Stomach (tissue), 9 donors: Measurements from ENCODE around the gene LRRC15. TPM values are rescaled to one million over a fixed set of nuclear protein-coding genes. Genes with fewer than 3 reads are reported as not detected.

Source experiments
- DNase-seq, 2 donors: peaks; one replicate each; pipeline versions ENCODE4 v3.0.0 to v3.0.0-alpha.2; 2013 to 2019
- H3K27ac ChIP-seq, 5 donors: fragments of 200-600 bp in 4 of 5; sonication (generic) in 4 of 5; one replicate each; pipeline ENCODE4 v1.5.1; 2013 to 2019; ENCODE audit warnings: mild to moderate bottlenecking in 1 of 5, moderate library complexity in 1 of 5
- H3K27me3 ChIP-seq, 3 donors: fragments of 200-600 bp; sonication (generic); one replicate each; pipeline ENCODE4 v1.5.1; 2017 to 2019; ENCODE audit warnings: mixed run types in 1 of 3
- H3K36me3 ChIP-seq, 4 donors: fragments of 200-600 bp; sonication (generic); 1 replicate in 3 of 4; 2 replicates in 1 of 4; pipeline ENCODE4 v1.5.1; 2016 to 2019
- H3K4me1 ChIP-seq, 4 donors: fragments of 200-600 bp; sonication (generic); one replicate each; pipeline ENCODE4 v1.5.1; 2016 to 2019
- H3K4me3 ChIP-seq, 4 donors: fragments of 200-600 bp; sonication (generic) in 3 of 4; one replicate each; pipeline ENCODE4 v1.5.1; 2016 to 2019; ENCODE audit warnings: mild to moderate bottlenecking in 1 of 4
- H3K9me3 ChIP-seq, 4 donors: fragments of 200-600 bp; sonication (generic); one replicate each; pipeline ENCODE4 v1.5.1; 2016 to 2019
- CTCF ChIP-seq, 7 experiments: fragments of 450-650 bp in 4 of 7; fragments of 200-600 bp in 3 of 7; sonication (generic) in 3 of 7; IDR thresholded peaks; one replicate each; pipeline ENCODE4 v1.5.1; 2016 to 2019; ENCODE audit warnings: antibody characterized with exemption in 7 of 7, control low read depth in 2 of 7, mild to moderate bottlenecking in 1 of 7
- EP300 ChIP-seq: sonication (generic); formaldehyde crosslinking; IDR thresholded peaks from one replicate; pipeline ENCODE4 v1.6.1; 2017; ENCODE audit warnings: antibody characterized with exemption
- POLR2A ChIP-seq, 4 donors: fragments of 450-650 bp; IDR thresholded peaks; one replicate each; pipeline ENCODE4 v1.6.1; 2016; ENCODE audit warnings: antibody characterized with exemption in 4 of 4, control low read depth in 2 of 4, mild to moderate bottlenecking in 1 of 4, moderate library complexity in 1 of 4
- POLR2AphosphoS5 ChIP-seq, 3 donors: sonication (generic); formaldehyde crosslinking; IDR thresholded peaks; one replicate each; pipeline ENCODE4 v1.6.1; 2016; ENCODE audit warnings: antibody characterized with exemption in 3 of 3
- WGBS, 5 donors: extraction: QIAGEN DNeasy Blood & Tissue Kit in 3 of 5; methylation state at CpG; one replicate each; pipeline versions ENCODE4 v1.1.5 to v1.1.7; 2013 to 2018; 5-methylcytosine and 5-hydroxymethylcytosine counted together
- intact Hi-C: fragments of 100-400 bp; cut with DNase I; formaldehyde crosslinking; loops from one replicate; pipeline ENCODE4 v1.15.1; 2023; ENCODE audit warnings: low total_unique reads
- polyA plus RNA-seq, 3 donors: library from polyadenylated mRNA; stranded (reverse); fragments of 200-250 nt; gene quantifications; one replicate each; pipeline ENCODE4 v1.2.3, GENCODE V29; 2013
- total RNA-seq, 5 donors: library from RNA; depleted of rRNA; stranded (reverse); fragments of >200 nt; gene quantifications; one replicate each; pipeline versions ENCODE4 v1.1.0 to v1.2.3, GENCODE V29; 2014 to 2016
- donor health status: healthy with polysubstance abuse.
- donor health status: Bipolar disorder and iron deficiency.
- donor health status: healthy.

The LRRC15 gene
- total and polyA plus RNA-seq, 8 donors = 0.03 to 1.7 (median 0.43) TPM; not detected in 3

- WGBS, 5 donors = 79 to 85% (median 81%) methylated on average over 26 to 27 of the region's 27 CpGs
- DNase-seq = peak in 1 of 2 donors; percentile 80
- H3K27me3 ChIP-seq = peaks cover 0 to 18% (median 5%) of the 10 kb centered on the region in 3 donors
- H3K4me1 ChIP-seq = peaks cover 0 to 19% (median 11%) of the 10 kb centered on the region in 4 donors
- H3K9me3 ChIP-seq = no peaks in the 10 kb centered on the region
- TF ChIP-seq POLR2AphosphoS5 (IDR thresholded peaks at IDR 0.05) (peak in 1 of 3 donors; percentile 10), POLR2A (IDR thresholded peaks at IDR 0.05) (no peak)
- no peak overlapping the region for H3K4me3 ChIP-seq
- intact Hi-C loops = no loop called here
- no peaks in the 10 kb centered on the region for H3K36me3 ChIP-seq
- H3K27ac ChIP-seq = no peak overlapping the region
Observed at GRCh38 chr3:194328053-194328657, 41.4 kb downstream of the LRRC15 start.

- Histone ChIP-seq H3K36me3 (no peaks in the 10 kb centered on the region), H3K27me3 (peaks cover 0 to 10% (median 0%) of the 10 kb centered on the region in 3 donors), H3K27ac (no peak overlapping the region), H3K4me3 (no peak overlapping the region), H3K4me1 (peaks cover 0 to 23% (median 17%) of the 10 kb centered on the region in 4 donors), H3K9me3 (no peaks in the 10 kb centered on the region)
- TF ChIP-seq EP300 = no peak
- TF ChIP-seq POLR2A (IDR thresholded peaks at IDR 0.05) = no peak
- no peak for TF ChIP-seq POLR2AphosphoS5 (IDR thresholded peaks at IDR 0.05)
- no peak for TF ChIP-seq CTCF (IDR thresholded peaks at IDR 0.05)
- DNase-seq = no peak
- intact Hi-C loops = no loop called here
- WGBS, 5 donors = 86 to 95% (median 93%) methylated on average over 5 of the region's 5 CpGs
Observed at GRCh38 chr3:194327218-194328052, 42.1 kb downstream of the LRRC15 start.

GRCh38 chr3:194326968-194327217 lies 42.6 kb downstream of the LRRC15 start:
- intact Hi-C loops = no loop called here
- no peak overlapping the region for H3K4me3 ChIP-seq
- no peaks in the 10 kb centered on the region for H3K36me3 ChIP-seq
- no peaks in the 10 kb centered on the region for H3K9me3 ChIP-seq
- no peak for DNase-seq
- TF ChIP-seq POLR2A (IDR thresholded peaks at IDR 0.05) = no peak
- no peak for TF ChIP-seq EP300
- no peak for TF ChIP-seq POLR2AphosphoS5 (IDR thresholded peaks at IDR 0.05)
- no peak for TF ChIP-seq CTCF (IDR thresholded peaks at IDR 0.05)
- H3K27ac ChIP-seq = no peak overlapping the region
- WGBS, 5 donors = 66 to 95% (median 94%) methylated on average over 2 of the region's 2 CpGs
- H3K4me1 ChIP-seq = peaks cover 0 to 28% (median 19%) of the 10 kb centered on the region in 4 donors
- H3K27me3 ChIP-seq = peaks cover 0 to 5% (median 0%) of the 10 kb centered on the region in 3 donors

- no peaks in the 10 kb centered on the region for H3K36me3 ChIP-seq
- H3K4me3 ChIP-seq = no peak overlapping the region
- TF ChIP-seq EP300 (no peak), CTCF (IDR thresholded peaks at IDR 0.05) (no peak), POLR2AphosphoS5 (IDR thresholded peaks at IDR 0.05) (no peak), POLR2A (IDR thresholded peaks at IDR 0.05) (no peak)
- H3K9me3 ChIP-seq = no peaks in the 10 kb centered on the region
- H3K27me3 ChIP-seq = no peaks in the 10 kb centered on the region
- H3K27ac ChIP-seq = no peak overlapping the region
- intact Hi-C loops = no loop called here
- WGBS, 5 donors = 61 to 74% (median 69%) methylated on average over 15 of the region's 15 CpGs
- DNase-seq = no peak
- peaks cover 0 to 33% (median 23%) of the 10 kb centered on the region in 4 donors for H3K4me1 ChIP-seq
Observed at GRCh38 chr3:194326192-194326967, 43.2 kb downstream of the LRRC15 start.
